HepG2 (cell line): ENCODE results near the gene MTUS2. TPM values are rescaled to one million over a fixed set of nuclear protein-coding genes. Genes with fewer than 3 reads are reported as not detected.

Experiments
- ATAC-seq: fragments of 200-7000 bp; cut with Tn5 transposase; 3 replicates; pipeline ENCODE4 v1.9.1; 2020; ENCODE audit warnings: mild to moderate bottlenecking, moderate library complexity
- BruUV-seq: library from RNA; stranded (reverse); fragments of 400-500 nt; replicated peaks from 2 replicates; lab custom pipeline; 2021; lab: Mats Ljungman, UMichigan
- CTCF ChIA-PET: fragments of 300-600 bp; formaldehyde crosslinking; extraction: SDS; loops from one replicate; lab custom pipeline; 2021; ENCODE audit warnings: low total read pairs, inconsistent platforms, low intra/inter-chr PET ratio; lab: Yijun Ruan, JAX
- POLR2A ChIA-PET: fragments of 350-600 bp; sonication (Branson Sonifier 250); formaldehyde crosslinking; loops from one replicate; lab custom pipeline; 2020; ENCODE audit warnings: antibody characterized with exemption, inconsistent platforms; lab: Yijun Ruan, JAX
- DNase-seq: peaks from one replicate; pipeline ENCODE4 v3.0.0-alpha.2; 2015; ENCODE audit warnings: low spot score
- FAIRE-seq: peaks from 3 replicates; lab custom pipeline; 2011; peaks lifted over from hg19 to GRCh38; lab: Jason Lieb, UNC
- H2AFZ ChIP-seq: one replicate; pipeline ENCODE4 v1.6.1; 2011; ENCODE audit warnings: low read length, inconsistent platforms
- H3K27ac ChIP-seq: fragments of 300-600 bp; 3 replicates; pipeline ENCODE4 v1.8.0; 2011; ENCODE audit warnings: mixed run types, mild to moderate bottlenecking, mixed read lengths, low read length, inconsistent platforms; ENCODE audit not compliant: insufficient read depth; ENCODE audit errors: extremely low read length
- H3K27me3 ChIP-seq, 2 experiments: fragments of 200-600 bp in 1 of 2; 2 replicates in 1 of 2; 3 replicates in 1 of 2; pipeline versions ENCODE4 v1.6.0 to v1.8.0; 2011; ENCODE audit warnings: low read length in 2 of 2, mild to moderate bottlenecking in 2 of 2, moderate library complexity in 2 of 2, inconsistent platforms in 1 of 2; ENCODE audit not compliant: insufficient read depth in 2 of 2, control insufficient read depth in 1 of 2
- H3K36me3 ChIP-seq, 2 experiments: fragments of 200-600 bp in 1 of 2; replicated peaks in 1 of 2; 2 replicates in 1 of 2; 3 replicates in 1 of 2; pipeline versions ENCODE4 v1.5.1 to v1.8.0; 2011; ENCODE audit warnings: low read length in 2 of 2, inconsistent platforms in 1 of 2; ENCODE audit not compliant: insufficient read depth in 2 of 2, control insufficient read depth in 1 of 2
- H3K4me1 ChIP-seq: 2 replicates; pipeline ENCODE4 v1.5.1; 2012; ENCODE audit warnings: low read length, inconsistent platforms; ENCODE audit not compliant: insufficient read depth
- H3K4me2 ChIP-seq: 2 replicates; pipeline ENCODE4 v1.6.0; 2011; ENCODE audit warnings: low read depth, low read length, inconsistent platforms
- H3K4me3 ChIP-seq, 3 experiments: fragments of 200-600 bp in 1 of 3; sonication (generic), shearing (Covaris generic) in 1 of 3; replicated peaks in 1 of 3; 2 replicates each; pipeline ENCODE4 v1.5.1; 2011 to 2016; ENCODE audit warnings: low read length in 3 of 3, inconsistent platforms in 2 of 3, low read depth in 2 of 3, mild to moderate bottlenecking in 2 of 3, control low read depth in 1 of 3, mixed read lengths in 1 of 3; ENCODE audit not compliant: insufficient read depth in 1 of 3
- H3K79me2 ChIP-seq: one replicate; pipeline ENCODE4 v1.6.1; 2011; ENCODE audit warnings: low read length, inconsistent platforms; ENCODE audit not compliant: insufficient read depth
- H3K9ac ChIP-seq: 2 replicates; pipeline ENCODE4 v1.6.0; 2011; ENCODE audit warnings: mild to moderate bottlenecking, low read depth, low read length, inconsistent platforms; ENCODE audit not compliant: insufficient read depth
- H3K9me3 ChIP-seq: 2 replicates; pipeline ENCODE4 v1.5.1; 2012; ENCODE audit warnings: mild to moderate bottlenecking, low read length
- H4K20me1 ChIP-seq: 2 replicates; pipeline ENCODE4 v1.6.0; 2011; ENCODE audit warnings: inconsistent platforms, mild to moderate bottlenecking, low read length, moderate library complexity; ENCODE audit not compliant: insufficient read depth
- ADNP ChIP-seq: sonication (generic); formaldehyde crosslinking; IDR thresholded peaks from 2 replicates; pipeline ENCODE4 v1.4.0; 2020; ENCODE audit warnings: missing genetic modification reagents
- ARID2 ChIP-seq: sonication (generic); formaldehyde crosslinking; IDR thresholded peaks from 2 replicates; pipeline ENCODE4 v1.8.1; 2022; ENCODE audit warnings: mild to moderate bottlenecking, missing genetic modification reagents, borderline replicate concordance
- ELF4 ChIP-seq: sonication (generic); formaldehyde crosslinking; IDR thresholded peaks from 2 replicates; pipeline ENCODE4 v1.5.0; 2020; ENCODE audit warnings: missing genetic modification reagents, mild to moderate bottlenecking, moderate library complexity, borderline replicate concordance
- FLYWCH1 ChIP-seq: sonication (generic); formaldehyde crosslinking; IDR thresholded peaks from 2 replicates; pipeline ENCODE4 v1.8.1; 2023; ENCODE audit warnings: mild to moderate bottlenecking, missing genetic modification reagents
- HMGA1 ChIP-seq: sonication (generic); formaldehyde crosslinking; conservative IDR thresholded peaks from 2 replicates; pipeline ENCODE4 v1.4.0; 2020; ENCODE audit warnings: missing genetic modification reagents
- RBAK ChIP-seq: sonication (generic); formaldehyde crosslinking; IDR thresholded peaks from 2 replicates; pipeline ENCODE4 v1.5.1; 2020; ENCODE audit warnings: mild to moderate bottlenecking, missing genetic modification reagents
- RFX5 ChIP-seq: IDR thresholded peaks from 2 replicates; pipeline ENCODE4 v1.6.1; 2011; ENCODE audit warnings: low read depth, low read length, improper control_type of control experiment
- TGIF2 ChIP-seq: IDR thresholded peaks from 2 replicates; pipeline ENCODE4 v1.6.1; 2016; ENCODE audit warnings: control low read depth, missing compliant biosample characterization
- WIZ ChIP-seq: sonication (generic); formaldehyde crosslinking; IDR thresholded peaks from 2 replicates; pipeline ENCODE4 v1.5.1; 2020; ENCODE audit warnings: mild to moderate bottlenecking, missing genetic modification reagents
- ZNF569 ChIP-seq: sonication (generic); formaldehyde crosslinking; IDR thresholded peaks from 2 replicates; pipeline ENCODE4 v1.5.0; 2020; ENCODE audit warnings: mild to moderate bottlenecking, missing genetic modification reagents, moderate library complexity, borderline replicate concordance
- ZNF615 ChIP-seq: sonication (generic); formaldehyde crosslinking; IDR thresholded peaks from 2 replicates; pipeline ENCODE4 v1.5.0; 2020; ENCODE audit warnings: mild to moderate bottlenecking, missing genetic modification reagents, borderline replicate concordance
- ZNF629 ChIP-seq: sonication (generic); formaldehyde crosslinking; conservative IDR thresholded peaks from 2 replicates; pipeline ENCODE4 v1.5.0; 2020; ENCODE audit warnings: missing genetic modification reagents
- ZNF775 ChIP-seq: sonication (generic); formaldehyde crosslinking; IDR thresholded peaks from 2 replicates; pipeline ENCODE4 v1.4.0; 2020; ENCODE audit warnings: missing genetic modification reagents, mild to moderate bottlenecking, moderate library complexity, borderline replicate concordance
- WGBS: methylation state at CpG from one replicate; pipeline ENCODE4 v1.1.6; 2017; ENCODE audit warnings: low lambda C conversion rate; 5-methylcytosine and 5-hydroxymethylcytosine counted together
- in situ Hi-C: cut with HindIII; loops from 2 replicates; pipeline ENCODE4 v1.10.0; 2017; ENCODE audit warnings: low pct_unique_long_range_greater_than_20kb; ENCODE audit not compliant: extremely low pct_ligation_motif_present
- intact Hi-C: fragments of 100-400 bp; cut with micrococcal nuclease; formaldehyde crosslinking; loops from one replicate; pipeline ENCODE4 v1.10.0; 2022; ENCODE audit not compliant: unreplicated experiment
- polyA plus RNA-seq, 8 experiments: library from polyadenylated mRNA; depleted of rRNA in 3 of 8; stranded (reverse) in 7 of 8; unstranded in 1 of 8; fragments of >200 nt; fragmentation: Illumina TruSeq in 4 of 8; extraction: Trizol in 4 of 8; gene quantifications; 2 replicates each; pipeline versions ENCODE4 v1.2.1 to v1.2.3, GENCODE V29; 2011 to 2016; ENCODE audit warnings: low read depth in 4 of 8, missing spikeins in 1 of 8, mixed read lengths in 1 of 8; ENCODE audit not compliant: insufficient read depth in 1 of 8
- total RNA-seq, 5 experiments: library from RNA; depleted of rRNA; stranded (reverse); fragments of >200 nt; fragmentation: Illumina TruSeq; extraction: Trizol; gene quantifications; 2 replicates each; pipeline ENCODE4 v1.2.3, GENCODE V29; 2016; ENCODE audit warnings: low read depth in 1 of 5
- TF ChIP-seq, protein P1 (sequence below): sonication (generic); formaldehyde crosslinking; IDR thresholded peaks from 2 replicates; pipeline ENCODE4 v1.8.1; 2022; ENCODE audit warnings: low read depth, mild to moderate bottlenecking, missing genetic modification reagents
- TF ChIP-seq, protein P2 (sequence below): sonication (generic); formaldehyde crosslinking; IDR thresholded peaks from 2 replicates; pipeline ENCODE4 v1.9.0; 2022; ENCODE audit warnings: low read depth, missing genetic modification reagents
- TF ChIP-seq, protein P3 (sequence below): sonication (generic); formaldehyde crosslinking; IDR thresholded peaks from 2 replicates; pipeline ENCODE4 v1.4.0; 2020; ENCODE audit warnings: missing genetic modification reagents, borderline replicate concordance
- TF ChIP-seq, protein P4 (sequence below): IDR thresholded peaks from 2 replicates; pipeline ENCODE4 v1.6.1; 2016; ENCODE audit warnings: missing genetic modification reagents, missing compliant biosample characterization

MTUS2 gene
- total and polyA plus RNA-seq, 2 of the 13 experiments (the other 11 are each of a cell fraction or from before 2014, with no cell fraction given) = not detected

GRCh38 chr13:29204651-29205050 lies 384.5 kb downstream of the MTUS2 start (continued):
- TF ChIP-seq, protein P1, sequence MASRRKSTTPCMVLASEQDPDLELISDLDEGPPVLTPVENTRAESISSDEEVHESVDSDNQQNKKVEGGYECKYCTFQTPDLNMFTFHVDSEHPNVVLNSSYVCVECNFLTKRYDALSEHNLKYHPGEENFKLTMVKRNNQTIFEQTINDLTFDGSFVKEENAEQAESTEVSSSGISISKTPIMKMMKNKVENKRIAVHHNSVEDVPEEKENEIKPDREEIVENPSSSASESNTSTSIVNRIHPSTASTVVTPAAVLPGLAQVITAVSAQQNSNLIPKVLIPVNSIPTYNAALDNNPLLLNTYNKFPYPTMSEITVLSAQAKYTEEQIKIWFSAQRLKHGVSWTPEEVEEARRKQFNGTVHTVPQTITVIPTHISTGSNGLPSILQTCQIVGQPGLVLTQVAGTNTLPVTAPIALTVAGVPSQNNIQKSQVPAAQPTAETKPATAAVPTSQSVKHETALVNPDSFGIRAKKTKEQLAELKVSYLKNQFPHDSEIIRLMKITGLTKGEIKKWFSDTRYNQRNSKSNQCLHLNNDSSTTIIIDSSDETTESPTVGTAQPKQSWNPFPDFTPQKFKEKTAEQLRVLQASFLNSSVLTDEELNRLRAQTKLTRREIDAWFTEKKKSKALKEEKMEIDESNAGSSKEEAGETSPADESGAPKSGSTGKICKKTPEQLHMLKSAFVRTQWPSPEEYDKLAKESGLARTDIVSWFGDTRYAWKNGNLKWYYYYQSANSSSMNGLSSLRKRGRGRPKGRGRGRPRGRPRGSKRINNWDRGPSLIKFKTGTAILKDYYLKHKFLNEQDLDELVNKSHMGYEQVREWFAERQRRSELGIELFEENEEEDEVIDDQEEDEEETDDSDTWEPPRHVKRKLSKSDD = no peak
- TF ChIP-seq, protein P2, sequence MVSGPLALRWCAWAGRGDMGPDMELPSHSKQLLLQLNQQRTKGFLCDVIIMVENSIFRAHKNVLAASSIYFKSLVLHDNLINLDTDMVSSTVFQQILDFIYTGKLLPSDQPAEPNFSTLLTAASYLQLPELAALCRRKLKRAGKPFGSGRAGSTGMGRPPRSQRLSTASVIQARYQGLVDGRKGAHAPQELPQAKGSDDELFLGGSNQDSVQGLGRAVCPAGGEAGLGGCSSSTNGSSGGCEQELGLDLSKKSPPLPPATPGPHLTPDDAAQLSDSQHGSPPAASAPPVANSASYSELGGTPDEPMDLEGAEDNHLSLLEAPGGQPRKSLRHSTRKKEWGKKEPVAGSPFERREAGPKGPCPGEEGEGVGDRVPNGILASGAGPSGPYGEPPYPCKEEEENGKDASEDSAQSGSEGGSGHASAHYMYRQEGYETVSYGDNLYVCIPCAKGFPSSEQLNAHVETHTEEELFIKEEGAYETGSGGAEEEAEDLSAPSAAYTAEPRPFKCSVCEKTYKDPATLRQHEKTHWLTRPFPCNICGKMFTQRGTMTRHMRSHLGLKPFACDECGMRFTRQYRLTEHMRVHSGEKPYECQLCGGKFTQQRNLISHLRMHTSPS = no peak

DNA sequence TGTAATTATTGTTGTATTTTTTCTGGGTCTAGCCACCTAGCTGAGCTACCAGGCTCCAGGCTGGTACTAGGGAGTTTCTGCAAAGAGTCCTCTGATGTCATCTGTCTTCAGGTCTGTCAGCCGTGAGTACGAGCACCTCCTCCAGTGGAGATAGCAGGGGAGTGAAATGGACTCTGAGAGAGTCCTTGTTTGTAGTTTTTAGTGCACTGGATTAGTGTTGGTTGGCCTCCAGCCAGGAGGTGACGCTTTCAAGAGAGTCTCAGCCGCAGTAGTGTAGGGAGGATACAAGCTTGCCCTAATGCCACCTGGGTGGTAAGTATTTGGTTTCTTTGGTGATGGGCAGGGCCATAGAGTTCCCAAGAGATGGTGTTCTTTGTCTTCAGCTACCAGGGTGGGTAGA lies 390.5 kb downstream of the MTUS2 start:
- no peak for ATAC-seq
- no peak for TF ChIP-seq FLYWCH1 (CRISPR knock-in tag)
- TF ChIP-seq ZNF569 (CRISPR knock-in tag) = no peak
- TF ChIP-seq RBAK = no peak
- TF ChIP-seq ZNF775 = no peak
- no peak for TF ChIP-seq ZNF629
- TF ChIP-seq ADNP (CRISPR knock-in tag) = no peak
- TF ChIP-seq ARID2 (CRISPR knock-in tag) = no peak
- TF ChIP-seq WIZ (CRISPR knock-in tag) = no peak
- no peak for TF ChIP-seq ELF4 (CRISPR knock-in tag)
- TF ChIP-seq ZNF615 (CRISPR knock-in tag) = no peak
- TF ChIP-seq TGIF2 = no peak
- TF ChIP-seq HMGA1 = no peak
- no peak for TF ChIP-seq RFX5
- TF ChIP-seq, protein P3, sequence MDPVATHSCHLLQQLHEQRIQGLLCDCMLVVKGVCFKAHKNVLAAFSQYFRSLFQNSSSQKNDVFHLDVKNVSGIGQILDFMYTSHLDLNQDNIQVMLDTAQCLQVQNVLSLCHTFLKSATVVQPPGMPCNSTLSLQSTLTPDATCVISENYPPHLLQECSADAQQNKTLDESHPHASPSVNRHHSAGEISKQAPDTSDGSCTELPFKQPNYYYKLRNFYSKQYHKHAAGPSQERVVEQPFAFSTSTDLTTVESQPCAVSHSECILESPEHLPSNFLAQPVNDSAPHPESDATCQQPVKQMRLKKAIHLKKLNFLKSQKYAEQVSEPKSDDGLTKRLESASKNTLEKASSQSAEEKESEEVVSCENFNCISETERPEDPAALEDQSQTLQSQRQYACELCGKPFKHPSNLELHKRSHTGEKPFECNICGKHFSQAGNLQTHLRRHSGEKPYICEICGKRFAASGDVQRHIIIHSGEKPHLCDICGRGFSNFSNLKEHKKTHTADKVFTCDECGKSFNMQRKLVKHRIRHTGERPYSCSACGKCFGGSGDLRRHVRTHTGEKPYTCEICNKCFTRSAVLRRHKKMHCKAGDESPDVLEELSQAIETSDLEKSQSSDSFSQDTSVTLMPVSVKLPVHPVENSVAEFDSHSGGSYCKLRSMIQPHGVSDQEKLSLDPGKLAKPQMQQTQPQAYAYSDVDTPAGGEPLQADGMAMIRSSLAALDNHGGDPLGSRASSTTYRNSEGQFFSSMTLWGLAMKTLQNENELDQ = no peak
- TF ChIP-seq, protein P4, sequence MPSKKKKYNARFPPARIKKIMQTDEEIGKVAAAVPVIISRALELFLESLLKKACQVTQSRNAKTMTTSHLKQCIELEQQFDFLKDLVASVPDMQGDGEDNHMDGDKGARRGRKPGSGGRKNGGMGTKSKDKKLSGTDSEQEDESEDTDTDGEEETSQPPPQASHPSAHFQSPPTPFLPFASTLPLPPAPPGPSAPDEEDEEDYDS (CRISPR knock-in tag) = no peak
- POLR2A ChIA-PET = no interaction called here
- Histone ChIP-seq H3K79me2 (no peaks in the 10 kb centered on the region), H4K20me1 (no peaks in the 10 kb centered on the region), H3K9me3 (peaks cover 92% of the 10 kb centered on the region), H3K4me1 (no peaks in the 10 kb centered on the region), H3K27ac (no peak overlapping the region), H3K36me3 (no peaks in the 10 kb centered on the region), H2AFZ (no peak overlapping the region), H3K4me3 (no peak overlapping the region), H3K9ac (no peak overlapping the region), H3K27me3 (no peaks in the 10 kb centered on the region), H3K4me2 (no peak overlapping the region)
- BruUV-seq = no TSS peak
- 26% methylated on average over 4 of the region's 4 CpGs for WGBS
- DNase-seq = no peak
- intact Hi-C loops (no loop called here), in situ Hi-C loops (no loop called here)
- no peak for FAIRE-seq
- CTCF ChIA-PET = no interaction called here
